ENCODE data around the gene ELMOD3.
"Not testable (repeated sequence)": the region's sequence is repeated elsewhere in the genome, so short reads cannot be mapped to it uniquely, and the experiment has no call there.

The ELMOD3 gene

GRCh38 chr2:85377083-85377482 lies 22.5 kb downstream of the ELMOD3 start:
- no peak for DNase-seq

DNA sequence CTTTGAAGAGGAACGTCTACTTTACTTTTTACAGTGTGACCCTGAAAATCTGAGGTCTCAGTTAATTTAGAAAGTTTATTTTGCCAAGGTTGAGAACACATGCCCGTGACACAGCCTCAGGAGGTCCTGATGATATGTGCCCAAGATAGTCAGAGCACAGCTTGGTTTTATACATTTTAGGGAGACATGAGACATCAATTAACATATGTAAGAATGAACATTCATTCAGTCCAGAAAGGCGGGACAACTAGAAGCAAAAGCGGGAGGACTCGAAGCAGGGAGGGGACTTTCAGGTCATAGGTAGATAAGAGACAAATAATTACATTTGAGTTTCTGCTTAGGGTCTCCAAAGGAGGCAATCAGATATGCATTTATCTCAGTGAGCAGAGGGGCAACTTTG lies 23.7 kb downstream of the ELMOD3 start:
- no peak for DNase-seq

DNA sequence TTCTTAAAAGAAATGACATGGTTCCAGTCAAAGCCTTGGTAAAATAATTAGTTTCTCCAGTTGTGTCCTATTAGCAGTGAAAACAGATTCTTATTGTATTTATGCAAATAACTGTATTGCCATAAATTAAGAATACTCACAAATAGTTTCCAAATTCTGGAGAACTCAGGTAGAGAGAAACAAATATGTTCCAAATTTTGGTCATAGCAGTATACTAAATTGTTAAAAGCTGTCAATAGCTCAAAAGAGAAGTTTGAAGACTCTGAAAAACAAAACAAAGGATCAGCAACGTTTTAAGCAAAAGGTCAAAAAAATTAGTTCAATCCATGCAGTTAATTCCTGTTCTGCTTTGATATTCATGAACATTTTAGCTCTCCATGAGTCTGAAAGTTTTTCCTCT lies 25.5 kb downstream of the ELMOD3 start:
- no peak for DNase-seq

DNA sequence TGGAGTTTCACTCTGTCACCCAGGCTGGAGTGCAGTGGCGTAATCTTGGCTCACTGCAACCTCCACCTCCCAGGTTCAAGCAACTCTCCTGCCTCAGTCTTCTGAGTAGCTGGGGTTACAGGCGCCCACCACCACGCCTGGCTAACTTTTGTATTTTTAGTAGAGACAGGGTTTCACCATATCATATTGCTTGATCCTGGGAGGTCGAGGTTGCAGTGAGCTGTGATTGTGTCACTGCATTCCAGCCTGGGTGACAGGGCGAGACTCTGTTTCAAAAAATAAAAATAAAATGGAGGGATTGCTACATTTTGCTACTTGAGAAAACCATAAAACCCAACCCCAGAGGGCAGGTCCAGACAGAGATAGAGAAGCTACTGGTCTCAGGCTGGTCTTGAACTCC lies 28.6 kb downstream of the ELMOD3 start:
- DNase-seq: not testable (repeated sequence)

GRCh38 chr2:85383850-85384249 lies 29.3 kb downstream of the ELMOD3 start:
- DNase-seq: no peak

GRCh38 chr2:85385746-85386145 lies 31.2 kb downstream of the ELMOD3 start:
- no peak for DNase-seq

DNA sequence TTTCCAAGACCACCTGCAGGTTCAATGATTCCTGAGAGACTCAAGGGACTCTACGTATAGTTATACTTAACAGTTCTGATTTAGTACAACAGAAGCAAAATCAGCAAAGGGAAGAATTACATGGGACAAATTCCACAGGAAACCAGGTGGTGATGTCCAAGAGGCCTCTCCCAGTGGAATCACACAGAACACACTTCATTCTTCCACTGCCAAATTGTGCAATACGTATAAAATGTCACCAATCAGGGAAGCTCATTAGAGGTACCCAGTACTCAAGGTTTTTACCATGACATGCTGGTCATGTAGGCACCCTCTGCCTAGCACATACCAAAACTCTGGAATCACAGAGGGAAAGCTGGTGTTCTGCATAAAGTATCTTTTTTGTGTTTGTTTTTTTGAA lies 33.2 kb downstream of the ELMOD3 start:
- DNase-seq: no peak

DNA sequence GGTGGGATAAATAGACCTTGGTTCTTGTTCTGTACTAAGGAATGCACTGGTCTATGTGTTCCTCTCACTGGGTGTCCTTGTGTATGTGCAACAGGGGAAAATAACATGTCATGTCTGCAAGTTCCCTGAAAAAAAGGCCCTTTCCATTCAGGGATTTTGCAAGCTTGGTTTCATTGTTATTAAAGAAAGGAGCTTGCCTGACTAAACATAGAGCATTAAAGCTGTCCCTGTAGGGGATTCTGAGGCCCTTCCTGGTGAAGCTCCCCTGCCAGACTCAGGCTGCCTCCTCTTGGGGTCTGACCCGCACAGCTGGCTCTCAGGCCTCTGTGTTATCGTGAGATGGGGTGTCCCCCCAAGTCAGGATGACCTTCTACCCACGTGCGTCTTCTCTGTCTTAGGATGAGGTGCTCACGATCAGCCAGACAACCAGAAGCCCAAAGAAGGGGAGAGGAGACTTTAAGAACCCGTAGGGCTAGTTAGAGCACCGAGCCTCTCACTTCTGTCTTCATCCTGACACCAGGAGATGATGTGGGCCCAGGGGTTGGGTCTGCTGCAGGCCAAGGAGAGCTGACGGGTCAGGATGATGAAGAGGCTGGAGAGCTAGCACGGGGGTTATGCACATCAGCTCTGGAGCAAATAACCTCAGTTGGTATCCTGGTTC lies 34.4 kb downstream of the ELMOD3 start:
- no peak for DNase-seq

DNA sequence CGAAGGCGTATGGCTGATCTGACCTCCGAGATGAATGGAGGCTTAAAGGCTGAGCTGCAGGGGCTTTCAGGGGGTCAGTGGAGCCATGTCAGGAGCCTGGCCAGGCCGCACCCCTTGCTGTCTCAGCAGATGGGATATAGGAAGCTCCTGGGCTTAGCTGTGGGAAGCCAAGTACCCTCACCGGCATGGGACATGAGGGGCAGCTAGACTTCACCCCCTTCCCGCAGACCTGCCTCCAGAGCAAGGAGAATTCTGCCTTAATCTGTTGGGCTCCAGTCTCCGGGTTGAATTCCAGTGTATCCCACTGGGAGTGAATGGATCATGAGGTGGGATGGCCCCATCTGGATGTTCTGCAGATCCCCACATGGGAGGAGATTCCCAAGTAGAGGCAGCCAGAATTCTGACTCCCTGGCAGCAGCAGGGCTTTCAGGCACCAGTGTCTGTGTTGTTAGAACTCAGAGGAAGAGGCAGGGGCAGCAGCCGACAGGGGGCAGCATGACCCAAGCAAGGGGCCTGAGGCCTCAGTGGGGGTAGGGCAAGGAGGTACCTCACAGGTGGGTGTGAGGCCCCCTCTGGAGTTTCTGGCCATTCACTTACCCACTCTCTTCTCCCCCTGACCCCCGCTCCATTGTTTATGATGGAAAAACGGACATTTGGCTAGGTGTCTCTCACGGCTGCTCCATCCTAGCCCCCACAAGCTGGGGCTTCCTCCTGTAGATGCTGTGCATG lies 36.5 kb downstream of the ELMOD3 start:
- DNase-seq: peak; percentile 70

DNA sequence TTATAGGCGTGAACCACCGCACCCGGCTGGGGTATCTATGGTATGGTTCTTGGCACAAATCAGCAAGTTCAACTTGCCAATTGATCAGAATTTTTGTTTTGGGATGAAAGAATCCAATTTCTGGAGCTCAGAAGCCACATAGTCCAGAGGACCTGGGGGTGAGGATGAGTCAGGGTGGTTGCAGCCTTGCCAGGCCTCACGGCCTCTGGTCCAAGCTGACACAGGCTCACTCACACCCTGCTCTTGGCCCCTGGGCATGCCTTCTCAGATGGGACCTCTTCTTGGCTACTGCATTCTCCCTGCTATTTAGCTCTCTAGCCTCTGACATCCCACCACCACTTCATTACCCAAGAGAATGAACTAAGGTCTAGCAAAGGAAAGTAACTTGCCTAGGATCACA lies 39.3 kb downstream of the ELMOD3 start:
- DNase-seq: no peak

GRCh38 chr2:85394261-85394681 lies 39.7 kb downstream of the ELMOD3 start:
- DNase-seq: no peak

- no peak for DNase-seq
These were observed 40.4 kb downstream of the ELMOD3 start for GRCh38 chr2:85394976-85395375.

- DNase-seq: no peak
These were observed 41.4 kb downstream of the ELMOD3 start for GRCh38 chr2:85395912-85396475.

- no peak for DNase-seq
These were observed 42.2 kb downstream of the ELMOD3 start for GRCh38 chr2:85396531-85397470.

- no peak for DNase-seq
These were observed 43.4 kb downstream of the ELMOD3 start for GRCh38 chr2:85397925-85398331.

DNA sequence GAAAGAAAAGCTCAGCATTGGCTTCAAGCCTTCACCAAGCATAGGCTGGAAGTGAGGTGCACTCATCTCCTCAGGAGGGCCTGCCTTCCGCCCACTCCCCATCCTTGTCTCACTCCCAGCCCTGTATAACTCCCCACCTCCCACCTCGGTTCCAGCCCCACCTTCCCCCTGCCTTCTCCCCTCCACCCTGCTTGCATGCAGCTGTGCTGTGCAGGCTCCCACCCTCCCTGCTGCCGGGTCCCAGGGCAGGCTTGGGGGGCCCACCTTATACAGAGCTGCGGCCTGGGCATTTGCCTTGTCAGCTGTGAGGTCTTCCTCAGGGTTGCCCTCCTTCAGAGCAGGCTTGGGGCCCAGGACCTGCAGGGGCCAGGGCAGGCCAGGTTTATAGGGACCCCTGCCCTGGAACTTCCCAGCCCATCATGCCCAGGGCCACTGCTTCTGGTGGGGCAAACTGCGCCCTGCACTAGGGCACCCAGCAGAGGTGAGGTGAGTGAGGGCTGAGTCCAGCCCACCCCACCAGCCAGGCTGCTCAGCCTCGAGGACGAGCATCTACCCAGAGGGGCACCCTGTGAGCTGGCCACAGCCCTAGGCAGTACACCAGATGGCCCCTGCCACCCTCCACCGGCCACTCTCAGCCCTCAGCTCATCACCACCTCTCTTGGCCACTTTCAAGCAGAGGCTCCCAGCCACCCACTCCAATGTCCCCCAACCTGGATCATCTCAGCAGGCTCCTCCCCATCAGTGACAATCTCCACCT lies 44.0 kb downstream of the ELMOD3 start:
- no peak for DNase-seq

- DNase-seq: no peak
These were observed 44.5 kb downstream of the ELMOD3 start for GRCh38 chr2:85399183-85399455.

GRCh38 chr2:85400023-85400422 lies 45.5 kb downstream of the ELMOD3 start:
- DNase-seq: no peak

DNA sequence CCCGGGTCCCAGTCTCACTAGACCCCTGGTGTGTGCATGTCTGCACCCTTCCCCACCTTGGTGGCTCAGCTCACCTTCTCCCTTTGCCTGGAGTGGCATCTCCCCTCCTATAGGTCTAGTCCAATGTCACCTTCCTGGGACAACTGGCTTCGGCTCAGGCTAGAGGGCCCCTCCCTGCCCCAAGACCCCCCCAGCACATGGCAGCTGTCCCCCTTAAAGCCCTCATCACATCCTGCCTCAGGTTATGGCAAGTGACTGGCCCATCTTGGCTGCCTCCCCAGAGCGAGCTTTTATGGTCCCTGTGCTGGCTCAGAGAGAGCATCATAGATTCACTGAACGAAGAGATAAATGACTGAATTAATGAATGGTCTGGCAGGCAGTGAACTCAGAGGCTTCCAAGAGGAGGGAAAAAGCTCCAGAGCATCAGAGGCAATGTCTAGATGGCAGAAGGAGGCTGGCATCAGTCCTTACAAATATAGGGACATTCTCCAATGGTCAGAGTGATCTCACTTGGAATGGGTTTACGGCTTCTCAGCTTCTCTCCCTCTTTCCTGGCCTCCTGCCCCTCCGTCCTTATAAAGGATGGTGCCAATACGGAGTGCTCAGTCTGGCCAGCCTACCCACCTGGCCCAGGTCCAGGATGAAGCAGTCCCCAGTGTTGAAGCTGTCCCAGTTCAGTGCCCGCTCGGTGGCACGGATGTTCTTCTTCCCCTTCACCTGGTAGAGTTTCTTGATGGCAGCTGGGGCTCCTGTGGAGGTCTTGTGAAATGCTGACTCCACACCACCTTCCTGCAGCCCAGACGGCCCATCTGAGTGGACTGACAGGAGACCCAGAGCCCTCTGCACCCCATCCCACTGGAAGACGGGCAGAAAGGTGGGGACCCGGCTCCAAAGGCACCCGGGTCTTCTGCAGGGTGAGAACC lies 46.2 kb downstream of the ELMOD3 start:
- no peak for DNase-seq

GRCh38 chr2:85401464-85401805 lies 46.9 kb downstream of the ELMOD3 start:
- DNase-seq: no peak

DNA sequence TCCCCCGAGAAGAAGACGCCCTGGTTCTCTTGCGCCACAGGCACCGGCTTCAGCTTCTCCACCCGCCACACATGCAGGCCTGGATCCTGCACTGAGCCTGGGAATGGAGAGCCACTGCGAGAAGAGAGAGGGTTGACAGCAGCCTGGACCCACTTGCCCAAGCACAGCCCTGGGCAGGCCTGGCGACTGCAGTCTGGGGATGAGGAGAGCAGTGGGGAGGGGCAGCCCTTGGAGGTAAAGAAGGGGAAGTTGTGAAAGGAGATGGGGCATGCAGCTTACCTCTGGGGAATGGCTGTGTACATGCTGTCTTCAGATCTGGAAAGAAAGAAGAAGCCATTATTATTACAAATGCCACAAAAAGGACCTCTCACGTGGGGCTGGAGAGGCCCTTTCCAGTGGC lies 47.3 kb downstream of the ELMOD3 start:
- DNase-seq: no peak

Data from CD4-positive, alpha-beta T cell treated with Interleukin-17A for 1 hour (primary cell).